Endothelial cell of umbilical vein (primary cell): ENCODE data around the gene LSMEM2. TPM values are rescaled to one million over a fixed set of nuclear protein-coding genes. Genes with fewer than 3 reads are reported as not detected.

Source experiments
- BruUV-seq: library from RNA; stranded (reverse); fragments of 400-500 nt; replicated peaks from 2 replicates; lab custom pipeline; 2021; lab: Mats Ljungman, UMichigan
- CTCF ChIA-PET: fragments of 300-600, 350-600 bp; sonication (Branson Sonifier 250); formaldehyde crosslinking; loops from one replicate; lab custom pipeline; 2021; ENCODE audit warnings: antibody characterized with exemption, inconsistent platforms; lab: Charles Lee
- POLR2A ChIA-PET: fragments of 300-600, 350-600 bp; sonication (Branson Sonifier 250); formaldehyde crosslinking; loops from one replicate; lab custom pipeline; 2021; ENCODE audit warnings: antibody characterized with exemption, inconsistent platforms; lab: Charles Lee
- DNase-seq: peaks from one replicate; pipeline ENCODE4 v3.0.0-alpha.2; 2011; ENCODE audit warnings: low read depth, low spot score
- FAIRE-seq: peaks from 2 replicates; lab custom pipeline; 2011; peaks lifted over from hg19 to GRCh38; lab: Jason Lieb, UNC
- H2AFZ ChIP-seq: 2 replicates; pipeline ENCODE4 v1.6.0; 2012; ENCODE audit warnings: low read depth, low read length, control low read depth, inconsistent platforms
- H3K27ac ChIP-seq: 2 replicates; pipeline ENCODE4 v1.5.1; 2011; ENCODE audit warnings: low read depth, mild to moderate bottlenecking, control low read depth, low read length, moderate library complexity; ENCODE audit not compliant: insufficient read depth
- H3K27me3 ChIP-seq, 2 experiments: 2 replicates each; pipeline versions ENCODE4 v1.6.0 to v1.6.1; 2011; ENCODE audit warnings: low read length in 2 of 2, mixed read lengths in 1 of 2; ENCODE audit not compliant: control insufficient read depth in 2 of 2, insufficient read depth in 2 of 2
- H3K36me3 ChIP-seq, 2 experiments: 2 replicates in 1 of 2; 3 replicates in 1 of 2; pipeline ENCODE4 v1.5.1; 2011; ENCODE audit warnings: low read length in 2 of 2, mild to moderate bottlenecking in 1 of 2, moderate library complexity in 1 of 2; ENCODE audit not compliant: control insufficient read depth in 2 of 2, insufficient read depth in 2 of 2; ENCODE audit errors: extremely low read depth in 1 of 2
- H3K4me1 ChIP-seq: 3 replicates; pipeline ENCODE4 v1.5.1; 2011; ENCODE audit warnings: mild to moderate bottlenecking, low read length; ENCODE audit not compliant: control insufficient read depth, insufficient read depth; ENCODE audit errors: extremely low read depth
- H3K4me2 ChIP-seq: 2 replicates; pipeline ENCODE4 v1.6.1; 2011; ENCODE audit warnings: low read length, control low read depth, mixed read lengths; ENCODE audit not compliant: insufficient read depth
- H3K4me3 ChIP-seq, 3 experiments: fragments of 200-600 bp in 1 of 3; sonication (generic), shearing (Covaris generic) in 1 of 3; replicated peaks in 1 of 3; 2 replicates each; pipeline ENCODE4 v1.5.1; 2011 to 2016; ENCODE audit warnings: control low read depth in 3 of 3, low read length in 3 of 3, mild to moderate bottlenecking in 2 of 3, inconsistent platforms in 1 of 3, low read depth in 1 of 3, moderate library complexity in 1 of 3; ENCODE audit not compliant: insufficient read depth in 1 of 3
- H3K79me2 ChIP-seq: 2 replicates; pipeline ENCODE4 v1.6.0; 2012; ENCODE audit warnings: low read length, inconsistent platforms; ENCODE audit not compliant: control insufficient read depth, insufficient read depth
- H3K9ac ChIP-seq: replicated peaks from 2 replicates; pipeline ENCODE3; 2011; ENCODE audit warnings: low read length, control low read depth; ENCODE audit not compliant: insufficient read depth; ENCODE audit errors: extremely low read depth
- H3K9me1 ChIP-seq: replicated peaks from 3 replicates; pipeline ENCODE4 v1.6.0; 2011; ENCODE audit warnings: mild to moderate bottlenecking, low read length; ENCODE audit not compliant: control insufficient read depth, insufficient read depth; ENCODE audit errors: extremely low read depth
- H3K9me3 ChIP-seq: replicated peaks from 2 replicates; pipeline ENCODE4 v1.5.1; 2012; ENCODE audit warnings: low read length, inconsistent platforms; ENCODE audit not compliant: control insufficient read depth, insufficient read depth
- H4K20me1 ChIP-seq: replicated peaks from 2 replicates; pipeline ENCODE3; 2011; ENCODE audit warnings: mild to moderate bottlenecking, low read length; ENCODE audit not compliant: control insufficient read depth, insufficient read depth; ENCODE audit errors: extremely low read depth
- EZH2 ChIP-seq: IDR thresholded peaks from 2 replicates; pipeline ENCODE4 v1.6.1; 2012; ENCODE audit warnings: borderline replicate concordance, low read depth, mild to moderate bottlenecking, moderate library complexity, low read length, inconsistent platforms; ENCODE audit not compliant: severe bottlenecking
- FOS ChIP-seq: IDR thresholded peaks from 2 replicates; pipeline ENCODE4 v1.6.1; 2011; ENCODE audit warnings: mild to moderate bottlenecking, low read length, moderate library complexity, borderline replicate concordance; ENCODE audit not compliant: insufficient read depth
- GATA2 ChIP-seq: IDR thresholded peaks from 2 replicates; pipeline ENCODE4 v1.7.0; 2011; ENCODE audit warnings: low read depth, mild to moderate bottlenecking, moderate library complexity, mixed read lengths, low read length; ENCODE audit not compliant: insufficient read length, insufficient read depth
- JUN ChIP-seq: IDR thresholded peaks from 2 replicates; pipeline ENCODE4 v1.6.1; 2011; ENCODE audit warnings: borderline replicate concordance, low read depth; ENCODE audit not compliant: insufficient read length, insufficient read depth
- MYC ChIP-seq: IDR thresholded peaks from one replicate; pipeline ENCODE4 v1.6.1; 2011; ENCODE audit warnings: mild to moderate bottlenecking, low read depth, low read length
- POLR2A ChIP-seq: IDR thresholded peaks from 2 replicates; pipeline ENCODE4 v1.6.1; 2012; ENCODE audit warnings: low read depth, mild to moderate bottlenecking, control low read depth, low read length
- POLR2AphosphoS5 ChIP-seq: IDR thresholded peaks from 2 replicates; pipeline ENCODE4 v1.6.1; 2012; ENCODE audit warnings: low read depth, mild to moderate bottlenecking, control low read depth, low read length, moderate library complexity; ENCODE audit not compliant: insufficient read depth
- dilution Hi-C: fragments of 300-500 bp; cut with MboI; formaldehyde crosslinking; loops from one replicate; pipeline ENCODE4 v1.15.0; 2019; ENCODE audit warnings: low sequenced_read_pairs; ENCODE audit not compliant: extremely low pct_ligation_motif_present
- intact Hi-C: fragments of 100-400 bp; cut with micrococcal nuclease; formaldehyde crosslinking; loops from one replicate; pipeline ENCODE4 v1.10.0; 2022
- polyA plus RNA-seq, 4 experiments: library from polyadenylated mRNA; depleted of rRNA in 3 of 4; stranded (reverse) in 3 of 4; unstranded in 1 of 4; fragments of >200 nt; gene quantifications; 2 replicates each; pipeline versions ENCODE4 v1.2.1 to v1.2.3, GENCODE V29; 2011 to 2012; ENCODE audit warnings: missing spikeins in 1 of 4
- total RNA-seq: library from RNA; stranded (reverse); gene quantifications from 2 replicates; pipeline ENCODE4 v1.2.3, GENCODE V29; 2021
- TF ChIP-seq, protein P1 (sequence below): IDR thresholded peaks from 2 replicates; pipeline ENCODE4 v1.6.1; 2011; ENCODE audit not compliant: insufficient read depth, insufficient read length
- TF ChIP-seq, protein P2 (sequence below), 2 donors: IDR thresholded peaks; 1 replicate in 1 of 2; 2 replicates in 1 of 2; pipeline ENCODE4 v1.5.1; 2011; ENCODE audit warnings: low read length in 2 of 2, mild to moderate bottlenecking in 2 of 2, moderate library complexity in 2 of 2, control low read depth in 1 of 2, inconsistent platforms in 1 of 2, low read depth in 1 of 2; ENCODE audit not compliant: insufficient read depth in 1 of 2; ENCODE audit errors: extremely low read depth in 1 of 2

LSMEM2 gene
- total and polyA plus RNA-seq, 2 donors (not counting 3 experiments of a cell fraction or from before 2014, with no cell fraction given) = not detected

DNA sequence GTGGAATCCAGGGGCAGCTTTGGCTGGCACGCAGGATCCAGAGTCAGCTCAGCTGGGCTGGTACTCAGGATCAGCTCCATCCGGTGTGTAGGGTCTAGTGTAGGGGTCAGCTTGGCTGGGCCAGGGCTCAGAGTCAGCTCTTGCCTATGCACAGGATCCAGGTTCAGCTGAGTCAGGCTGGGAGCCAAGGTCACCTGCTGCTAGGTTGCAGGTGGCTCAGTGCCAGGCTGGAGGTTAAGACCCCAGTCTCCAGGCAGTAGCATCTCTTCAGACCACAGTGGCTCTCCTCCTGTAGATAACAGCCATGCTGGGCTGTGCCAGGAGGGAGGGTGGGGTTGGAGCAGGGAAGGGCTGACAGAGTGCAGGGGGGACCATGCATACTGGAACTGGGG lies 18.5 kb downstream of the LSMEM2 start:
- no peaks in the 10 kb centered on the region for H3K9me3 ChIP-seq
- no peaks in the 10 kb centered on the region for H3K79me2 ChIP-seq
- POLR2A ChIA-PET = no interaction called here
- H3K36me3 ChIP-seq = no peaks in the 10 kb centered on the region
- no peak overlapping the region for H3K4me3 ChIP-seq
- FAIRE-seq = no peak
- H3K9me1 ChIP-seq = no peaks in the 10 kb centered on the region
- H2AFZ ChIP-seq = no peak overlapping the region
- no peak overlapping the region for H3K4me2 ChIP-seq
- peaks cover 25% of the 10 kb centered on the region for H3K4me1 ChIP-seq
- dilution Hi-C loops = no loop called here
- H4K20me1 ChIP-seq = no peaks in the 10 kb centered on the region
- intact Hi-C loops = no loop called here
- CTCF ChIA-PET = no interaction called here
- H3K27ac ChIP-seq = no peak overlapping the region
- no peak for DNase-seq
- TF ChIP-seq, protein P1, sequence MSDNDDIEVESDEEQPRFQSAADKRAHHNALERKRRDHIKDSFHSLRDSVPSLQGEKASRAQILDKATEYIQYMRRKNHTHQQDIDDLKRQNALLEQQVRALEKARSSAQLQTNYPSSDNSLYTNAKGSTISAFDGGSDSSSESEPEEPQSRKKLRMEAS = no peak
- no peak for TF ChIP-seq FOS
- no peak for TF ChIP-seq JUN
- no peak for TF ChIP-seq MYC
- TF ChIP-seq, protein P2, sequence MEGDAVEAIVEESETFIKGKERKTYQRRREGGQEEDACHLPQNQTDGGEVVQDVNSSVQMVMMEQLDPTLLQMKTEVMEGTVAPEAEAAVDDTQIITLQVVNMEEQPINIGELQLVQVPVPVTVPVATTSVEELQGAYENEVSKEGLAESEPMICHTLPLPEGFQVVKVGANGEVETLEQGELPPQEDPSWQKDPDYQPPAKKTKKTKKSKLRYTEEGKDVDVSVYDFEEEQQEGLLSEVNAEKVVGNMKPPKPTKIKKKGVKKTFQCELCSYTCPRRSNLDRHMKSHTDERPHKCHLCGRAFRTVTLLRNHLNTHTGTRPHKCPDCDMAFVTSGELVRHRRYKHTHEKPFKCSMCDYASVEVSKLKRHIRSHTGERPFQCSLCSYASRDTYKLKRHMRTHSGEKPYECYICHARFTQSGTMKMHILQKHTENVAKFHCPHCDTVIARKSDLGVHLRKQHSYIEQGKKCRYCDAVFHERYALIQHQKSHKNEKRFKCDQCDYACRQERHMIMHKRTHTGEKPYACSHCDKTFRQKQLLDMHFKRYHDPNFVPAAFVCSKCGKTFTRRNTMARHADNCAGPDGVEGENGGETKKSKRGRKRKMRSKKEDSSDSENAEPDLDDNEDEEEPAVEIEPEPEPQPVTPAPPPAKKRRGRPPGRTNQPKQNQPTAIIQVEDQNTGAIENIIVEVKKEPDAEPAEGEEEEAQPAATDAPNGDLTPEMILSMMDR (IDR thresholded peaks at IDR 0.05; ENCODE audit: extremely low read depth in 1 of 2, insufficient read depth in 1 of 2, low read depth in 1 of 2, low read length in 2 of 2) = no peak
- no peak for TF ChIP-seq GATA2
- TF ChIP-seq POLR2AphosphoS5 = no peak
- no peak for TF ChIP-seq POLR2A
- no peak for TF ChIP-seq EZH2
- no peak overlapping the region for H3K9ac ChIP-seq
- H3K27me3 ChIP-seq = no peaks in the 10 kb centered on the region
- BruUV-seq = no TSS peak
